OCI-LY7 (cell line): ENCODE measurements around the gene ZMYM1.

ENCODE experiments used
- CTCF ChIP-seq: fragments of 200-600 bp; sonication (generic); conservative IDR thresholded peaks from 2 replicates; pipeline ENCODE4 v1.5.1; 2014; ENCODE audit warnings: mild to moderate bottlenecking, antibody characterized with exemption, low read length, moderate library complexity, mixed read lengths
- EZH2phosphoT487 ChIP-seq: fragments of 200-600 bp; sonication (generic); IDR thresholded peaks from 2 replicates; pipeline ENCODE4 v1.6.1; 2018; ENCODE audit warnings: low read depth, borderline replicate concordance, mild to moderate bottlenecking, mixed run types, antibody characterized with exemption, low read length, moderate library complexity, mixed read lengths

GRCh38 chr1:35036621-35037020 is 42.6 kb upstream of the ZMYM1 start:
- TF ChIP-seq CTCF (no peak), EZH2phosphoT487 (no peak)
